GM12878 (cell line): ENCODE measurements around the gene RBPMS2. TPM values are rescaled to one million over a fixed set of nuclear protein-coding genes. Genes with fewer than 3 reads are reported as not detected.

Experiments
- ATAC-seq: fragments of 200-7000 bp; cut with Tn5 transposase; 3 replicates; pipeline ENCODE4 v1.9.1; 2020; ENCODE audit warnings: mild to moderate bottlenecking, moderate library complexity
- BruUV-seq: library from RNA; stranded (reverse); fragments of 400-500 nt; replicated peaks from 2 replicates; lab custom pipeline; 2021; lab: Mats Ljungman, UMichigan
- CTCF ChIA-PET: fragments of 300-600 bp; sonication (Branson Sonifier 250); formaldehyde crosslinking; extraction: SDS; loops from one replicate; lab custom pipeline; 2021; ENCODE audit warnings: inconsistent platforms; lab: Yijun Ruan, JAX
- POLR2A ChIA-PET: fragments of 350-600 bp; formaldehyde crosslinking; extraction: SDS; loops from one replicate; lab custom pipeline; 2021; ENCODE audit warnings: inconsistent platforms; lab: Charles Lee
- RAD21 ChIA-PET: fragments of 300-600 bp; sonication (Branson Sonifier 250); formaldehyde crosslinking; loops from one replicate; lab custom pipeline; 2023; ENCODE audit warnings: antibody characterized with exemption; ENCODE audit not compliant: unreplicated experiment; lab: Charles Lee
- SMC1A ChIA-PET: fragments of 300-600 bp; sonication (Branson Sonifier 250); formaldehyde crosslinking; loops from one replicate; lab custom pipeline; 2023; ENCODE audit not compliant: unreplicated experiment, uncharacterized antibody; lab: Charles Lee
- DNase-seq: peaks from one replicate; pipeline ENCODE4 v3.0.0-alpha.2; 2011; ENCODE audit warnings: low read depth, low spot score
- FAIRE-seq: peaks from 3 replicates; lab custom pipeline; 2011; peaks lifted over from hg19 to GRCh38; lab: Jason Lieb, UNC
- H2AFZ ChIP-seq: 2 replicates; pipeline ENCODE4 v1.6.0; 2011; ENCODE audit warnings: low read depth, low read length, control low read depth; ENCODE audit not compliant: control insufficient read depth
- H3K27ac ChIP-seq: 2 replicates; pipeline ENCODE4 v1.5.1; 2011; ENCODE audit warnings: control low read depth; ENCODE audit not compliant: control insufficient read depth, insufficient read depth
- H3K27me3 ChIP-seq, 2 experiments: replicated peaks in 1 of 2; 2 replicates each; pipeline versions ENCODE4 v1.6.0 to v1.6.1; 2011; ENCODE audit warnings: low read length in 1 of 2; ENCODE audit not compliant: control insufficient read depth in 2 of 2, insufficient read depth in 2 of 2
- H3K36me3 ChIP-seq, 2 experiments: 2 replicates each; pipeline ENCODE4 v1.5.1; 2011; ENCODE audit warnings: low read length in 1 of 2; ENCODE audit not compliant: control insufficient read depth in 2 of 2, insufficient read depth in 2 of 2
- H3K4me1 ChIP-seq: 2 replicates; pipeline ENCODE4 v1.6.1; 2011; ENCODE audit warnings: mild to moderate bottlenecking, low read length, moderate library complexity, mixed read lengths; ENCODE audit not compliant: control insufficient read depth, insufficient read depth
- H3K4me2 ChIP-seq: 2 replicates; pipeline ENCODE4 v1.6.0; 2011; ENCODE audit warnings: control low read depth; ENCODE audit not compliant: control insufficient read depth, insufficient read depth
- H3K4me3 ChIP-seq: fragments of 200-600 bp; sonication (generic); 2 replicates; pipeline ENCODE4 v1.5.1; 2016
- H3K79me2 ChIP-seq: 2 replicates; pipeline ENCODE4 v1.6.0; 2011; ENCODE audit warnings: low read length; ENCODE audit not compliant: control insufficient read depth, insufficient read depth
- H3K9ac ChIP-seq: 2 replicates; pipeline ENCODE4 v1.8.0; 2011; ENCODE audit warnings: low read length, control low read depth, mixed read lengths; ENCODE audit not compliant: control insufficient read depth, insufficient read depth
- H3K9me3 ChIP-seq: replicated peaks from 3 replicates; pipeline ENCODE4 v1.5.1; 2011; ENCODE audit warnings: mild to moderate bottlenecking, low read length; ENCODE audit not compliant: control insufficient read depth, insufficient read depth
- H4K20me1 ChIP-seq: 2 replicates; pipeline ENCODE4 v1.6.0; 2011; ENCODE audit not compliant: control insufficient read depth, insufficient read depth
- ATF7 ChIP-seq: fragments of 450-650 bp; IDR thresholded peaks from 2 replicates; pipeline ENCODE4 v1.6.1; 2016; ENCODE audit warnings: low read depth, mild to moderate bottlenecking
- BRCA1 ChIP-seq: IDR thresholded peaks from 2 replicates; pipeline ENCODE4 v1.6.1; 2011; ENCODE audit warnings: low read depth, low read length, improper control_type of control experiment
- CBX3 ChIP-seq: fragments of 200-600 bp; sonication (generic); IDR thresholded peaks from 2 replicates; pipeline ENCODE4 v1.6.1; 2016; ENCODE audit warnings: low read depth, borderline replicate concordance
- ESRRA ChIP-seq: IDR thresholded peaks from 2 replicates; pipeline ENCODE4 v1.6.1; 2012; ENCODE audit warnings: mild to moderate bottlenecking, low read length, improper control_type of control experiment
- ETV6 ChIP-seq, 2 experiments: fragments of 450-650 bp in 1 of 2; IDR thresholded peaks in 1 of 2; conservative IDR thresholded peaks in 1 of 2; 2 replicates each; pipeline ENCODE4 v1.6.1; 2014; ENCODE audit warnings: antibody characterized with exemption in 1 of 2, borderline replicate concordance in 1 of 2, low read depth in 1 of 2, mild to moderate bottlenecking in 1 of 2, moderate library complexity in 1 of 2
- FOS ChIP-seq: IDR thresholded peaks from 3 replicates; pipeline ENCODE4 v1.6.1; 2011; ENCODE audit warnings: borderline replicate concordance; ENCODE audit not compliant: insufficient read length; ENCODE audit errors: extremely low read depth
- GATAD2B ChIP-seq: fragments of 450-650 bp; conservative IDR thresholded peaks from 2 replicates; pipeline ENCODE4 v1.6.1; 2017; ENCODE audit warnings: low read depth, mild to moderate bottlenecking, moderate library complexity
- MAX ChIP-seq: IDR thresholded peaks from 2 replicates; pipeline ENCODE4 v1.6.1; 2012; ENCODE audit warnings: low read depth, low read length, improper control_type of control experiment
- NFYB ChIP-seq: IDR thresholded peaks from 2 replicates; pipeline ENCODE4 v1.6.1; 2011; ENCODE audit warnings: low read depth, mild to moderate bottlenecking, low read length, improper control_type of control experiment, moderate library complexity; ENCODE audit not compliant: insufficient read depth
- POLR2AphosphoS2 ChIP-seq: IDR thresholded peaks from 2 replicates; pipeline ENCODE4 v1.6.1; 2011; ENCODE audit warnings: low read depth, mild to moderate bottlenecking, low read length, improper control_type of control experiment, moderate library complexity
- RAD21 ChIP-seq: IDR thresholded peaks from 2 replicates; pipeline ENCODE4 v1.6.1; 2011; ENCODE audit warnings: mild to moderate bottlenecking, low read depth, low read length, moderate library complexity; ENCODE audit not compliant: insufficient read depth
- SMAD5 ChIP-seq: IDR thresholded peaks from 2 replicates; pipeline ENCODE4 v1.6.1; 2016; ENCODE audit warnings: antibody characterized with exemption, low read depth
- STAT1 ChIP-seq: fragments of 450-650 bp; conservative IDR thresholded peaks from 2 replicates; pipeline ENCODE4 v1.6.1; 2014; ENCODE audit warnings: antibody characterized with exemption, mild to moderate bottlenecking
- TCF12 ChIP-seq: IDR thresholded peaks from 2 replicates; pipeline ENCODE4 v1.6.1; 2011; ENCODE audit warnings: low read depth, mild to moderate bottlenecking, low read length
- ZBTB11 ChIP-seq: fragments of 450-650 bp; formaldehyde crosslinking; IDR thresholded peaks from 2 replicates; pipeline ENCODE4 v1.5.0; 2022; ENCODE audit warnings: mild to moderate bottlenecking, missing genetic modification characterization
- ZNF207 ChIP-seq: fragments of 450-650 bp; IDR thresholded peaks from 2 replicates; pipeline ENCODE4 v1.6.1; 2014; ENCODE audit warnings: antibody characterized with exemption, mild to moderate bottlenecking, borderline replicate concordance
- ZNF24 ChIP-seq: fragments of 450-650 bp; IDR thresholded peaks from 2 replicates; pipeline ENCODE4 v1.6.1; 2017; ENCODE audit warnings: antibody characterized with exemption, mild to moderate bottlenecking
- WGBS: methylation state at CpG from one replicate; pipeline ENCODE4 v1.1.6; 2016; ENCODE audit warnings: low lambda C conversion rate; ENCODE audit not compliant: insufficient replicate concordance, insufficient coverage; ENCODE audit errors: missing lambda C conversion rate; 5-methylcytosine and 5-hydroxymethylcytosine counted together
- in situ Hi-C: fragments of 300-500 bp; cut with MboI; formaldehyde crosslinking; loops from 9 replicates; pipeline ENCODE4 v1.14.3; 2018; ENCODE audit warnings: mixed read lengths
- intact Hi-C: fragments of 100-400 bp; cut with micrococcal nuclease; formaldehyde crosslinking; loops from one replicate; pipeline ENCODE4 v1.14.2; 2022; ENCODE audit not compliant: unreplicated experiment
- polyA plus RNA-seq, 11 experiments: library from polyadenylated mRNA; depleted of rRNA in 4 of 11; unstranded in 6 of 11; stranded (reverse) in 5 of 11; fragments of >200 nt; fragmentation: Nextera tagmentation in 4 of 11; fragmentation: Illumina TruSeq in 1 of 11; extraction: Ambion mirVana in 4 of 11; extraction: Trizol in 1 of 11; gene quantifications; 1 replicate in 1 of 11; 2 replicates in 10 of 11; pipeline versions ENCODE4 v1.2.1 to v1.2.3, GENCODE V29; 2011 to 2016; ENCODE audit warnings: inconsistent platforms in 2 of 11, missing spikeins in 2 of 11, low read depth in 1 of 11
- total RNA-seq, 4 experiments: library from RNA; depleted of rRNA in 3 of 4; stranded (reverse); fragments of >200 nt in 3 of 4; fragmentation: Illumina TruSeq in 1 of 4; extraction: Trizol in 1 of 4; gene quantifications; 2 replicates each; pipeline versions ENCODE4 v1.2.1 to v1.2.3, GENCODE V29; 2013 to 2021

The RBPMS2 gene
- total and polyA plus RNA-seq, 10 of the 15 experiments (the other 5 are each of a cell fraction or from before 2014, with no cell fraction given): 0.06 to 0.31 (median 0.19) TPM; not detected in 3

DNA sequence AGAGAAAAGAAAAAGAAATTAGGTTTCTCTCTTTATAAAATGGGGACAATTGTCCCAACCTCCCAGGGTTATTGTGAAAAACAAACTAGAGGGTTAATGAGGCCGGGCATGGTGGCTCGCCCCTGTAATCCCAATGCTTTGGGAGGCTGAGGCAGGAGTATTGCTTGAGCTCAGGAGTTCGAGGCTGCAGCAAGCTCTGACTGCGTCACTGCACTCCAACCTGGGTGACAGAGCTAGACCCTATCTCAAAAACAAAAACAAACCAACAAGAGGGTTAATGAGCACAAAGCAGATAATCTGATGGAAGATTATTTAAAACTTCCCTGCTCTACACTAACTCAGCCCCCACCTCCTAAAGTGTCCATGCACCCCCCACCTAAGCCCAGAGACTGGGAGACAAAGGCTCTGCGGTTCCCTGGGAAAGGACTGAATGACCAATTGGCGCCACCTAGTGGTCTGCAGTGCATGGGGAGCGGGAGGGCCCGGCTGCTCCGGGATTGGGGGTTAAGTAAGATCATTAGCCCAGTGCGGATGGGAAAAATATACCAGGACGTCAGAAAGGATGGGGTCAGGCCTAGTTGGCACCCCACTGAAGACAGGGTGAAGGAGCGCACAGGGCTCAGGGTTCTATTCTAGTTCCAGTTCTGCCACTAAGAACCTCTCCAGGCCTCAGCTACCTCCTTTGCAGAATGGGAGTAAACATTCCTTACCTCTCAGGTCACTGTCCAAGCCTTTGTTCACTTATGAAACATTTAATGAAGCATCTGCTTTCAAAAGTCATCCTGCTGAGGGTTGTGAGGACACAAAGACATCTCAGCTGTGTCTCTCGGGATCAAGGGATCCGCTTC, 34.5 kb upstream of the RBPMS2 start (continued):
- TF ChIP-seq ATF7 (no peak), ZBTB11 (CRISPR knock-in tag) (no peak), RAD21 (peak; percentile 92)
- TF ChIP-seq, all 136 proteins: peak for 12

GRCh38 chr15:64808785-64809453, 33.5 kb upstream of the RBPMS2 start:
- Histone ChIP-seq H3K4me1 (peaks cover 17% of the 10 kb centered on the region), H3K9ac (no peak overlapping the region), H2AFZ (no peak overlapping the region), H4K20me1 (no peaks in the 10 kb centered on the region), H3K4me3 (no peak overlapping the region), H3K9me3 (no peaks in the 10 kb centered on the region), H3K79me2 (no peaks in the 10 kb centered on the region), H3K27me3 (no peaks in the 10 kb centered on the region), H3K27ac (no peak overlapping the region), H3K4me2 (no peak overlapping the region), H3K36me3 (no peaks in the 10 kb centered on the region)
- WGBS: 60% methylated on average over 10 of the region's 10 CpGs
- BruUV-seq: no TSS peak
- POLR2A ChIA-PET: interaction anchor here (0.5 to 3.2 kb wide), 4 partner anchors 8 to 179 kb away, joined by 3 to 11 read pairs (median 4); no protein-coding TSS in a partner anchor
- CTCF ChIA-PET: interaction anchor here (0.6 to 17.1 kb wide), 34 partner anchors 6 to 517 kb away, joined by 3 to 529 read pairs (median 7); partner anchors contain the start of gene PIF1
- RAD21 ChIA-PET: interaction anchor here (0.6 to 12.2 kb wide), 21 partner anchors 8 to 550 kb away, joined by 3 to 148 read pairs (median 8); partner anchors contain the start of gene PIF1
- no peak for ATAC-seq
- in situ Hi-C loops (no loop called here), intact Hi-C loops (no loop called here)
- SMC1A ChIA-PET: interaction anchor here (0.7 to 16.7 kb wide), 20 partner anchors 7 to 142 kb away, joined by 3 to 308 read pairs (median 10); partner anchors contain the start of gene PIF1
- FAIRE-seq: no peak
- no peak for DNase-seq
- TF ChIP-seq STAT1: no peak
- TF ChIP-seq ETV6 (conservative IDR thresholded peaks at IDR 0.05 in 1 of 2, IDR thresholded peaks at IDR 0.05 in 1 of 2; ENCODE audit: borderline replicate concordance in 1 of 2, low read depth in 1 of 2): no peak
- TF ChIP-seq MAX: no peak
- no peak for TF ChIP-seq GATAD2B
- no peak for TF ChIP-seq CBX3
- TF ChIP-seq SMAD5: no peak
- TF ChIP-seq POLR2AphosphoS2: no peak
- TF ChIP-seq ZNF24: no peak
- no peak for TF ChIP-seq ZNF207
- TF ChIP-seq ESRRA: no peak
- no peak for TF ChIP-seq NFYB
- TF ChIP-seq BRCA1: no peak
- no peak for TF ChIP-seq TCF12
- no peak for TF ChIP-seq FOS
